ENCODE results near the gene HRH1.
"Not testable (repeated sequence)": the region's sequence is repeated elsewhere in the genome, so short reads cannot be mapped to it uniquely, and the experiment has no call there.

The HRH1 gene

GRCh38 chr3:11140030-11140712 is 14.1 kb upstream of the HRH1 start:
- FAIRE-seq (no peak), DNase-seq (ENCODE audit: insufficient read length, low spot score) (no peak)

GRCh38 chr3:11140713-11141104 is 13.6 kb upstream of the HRH1 start:
- FAIRE-seq: peak; percentile 36
- DNase-seq (ENCODE audit: insufficient read length, low spot score): no peak

- DNase-seq (ENCODE audit: insufficient read length, low spot score): peak; percentile 41
- FAIRE-seq: no peak
These were observed 10.8 kb upstream of the HRH1 start for GRCh38 chr3:11143476-11143875.

GRCh38 chr3:11144996-11145395 is 9.3 kb upstream of the HRH1 start:
- DNase-seq (ENCODE audit: insufficient read length, low spot score) (no peak), FAIRE-seq (no peak)

GRCh38 chr3:11145888-11146287 is 8.4 kb upstream of the HRH1 start:
- FAIRE-seq (no peak), DNase-seq (ENCODE audit: insufficient read length, low spot score) (peak; percentile 62)

- no peak for DNase-seq (ENCODE audit: insufficient read length, low spot score)
- peak; percentile 36 for FAIRE-seq
These were observed 7.3 kb upstream of the HRH1 start for GRCh38 chr3:11146773-11147660.

GRCh38 chr3:11150256-11150655 is 4.0 kb upstream of the HRH1 start:
- no peak for DNase-seq (ENCODE audit: insufficient read length, low spot score)

GRCh38 chr3:11152301-11152700 is 2.0 kb upstream of the HRH1 start:
- DNase-seq (ENCODE audit: insufficient read length, low spot score) (no peak), FAIRE-seq (no peak)

More at GRCh38 chr3:11150256-11150655, 4.0 kb upstream of the HRH1 start:
- FAIRE-seq: no peak

- peak; percentile 46 for FAIRE-seq
- DNase-seq (ENCODE audit: insufficient read length, low spot score): peak; percentile 24
These were observed 646 bp downstream of the HRH1 start for GRCh38 chr3:11154953-11155325.

GRCh38 chr3:11155341-11156025 is 1.2 kb downstream of the HRH1 start:
- DNase-seq (ENCODE audit: insufficient read length, low spot score) (peak; percentile 79), FAIRE-seq (peak; percentile 97)

GRCh38 chr3:11156026-11156410 is 1.7 kb downstream of the HRH1 start:
- FAIRE-seq (no peak), DNase-seq (ENCODE audit: insufficient read length, low spot score) (no peak)

GRCh38 chr3:11157421-11157820 is 3.1 kb downstream of the HRH1 start:
- no peak for FAIRE-seq

GRCh38 chr3:11159421-11159904 is 5.2 kb downstream of the HRH1 start:
- DNase-seq (ENCODE audit: insufficient read length, low spot score) (no peak), FAIRE-seq (no peak)

More at GRCh38 chr3:11157421-11157820, 3.1 kb downstream of the HRH1 start:
- no peak for DNase-seq (ENCODE audit: insufficient read length, low spot score)

- no peak for FAIRE-seq
- no peak for DNase-seq (ENCODE audit: insufficient read length, low spot score)
These were observed 7.4 kb downstream of the HRH1 start for GRCh38 chr3:11161666-11162065.

GRCh38 chr3:11162401-11163345 is 8.4 kb downstream of the HRH1 start:
- no peak for FAIRE-seq

GRCh38 chr3:11164607-11165006 is 10.3 kb downstream of the HRH1 start:
- FAIRE-seq (no peak), DNase-seq (ENCODE audit: insufficient read length, low spot score) (no peak)

More at GRCh38 chr3:11162401-11163345, 8.4 kb downstream of the HRH1 start:
- DNase-seq (ENCODE audit: insufficient read length, low spot score): no peak

- DNase-seq (ENCODE audit: insufficient read length, low spot score): no peak
- no peak for FAIRE-seq
These were observed 11.2 kb downstream of the HRH1 start for GRCh38 chr3:11165476-11165875.

GRCh38 chr3:11166807-11167400 is 12.6 kb downstream of the HRH1 start:
- FAIRE-seq; DNase-seq (ENCODE audit: insufficient read length, low spot score): not testable (repeated sequence)

GRCh38 chr3:11167590-11167989 is 13.3 kb downstream of the HRH1 start:
- FAIRE-seq (no peak), DNase-seq (ENCODE audit: insufficient read length, low spot score) (no peak)

GRCh38 chr3:11168406-11168805 is 14.1 kb downstream of the HRH1 start:
- FAIRE-seq: no peak
- no peak for DNase-seq (ENCODE audit: insufficient read length, low spot score)
